AG09319 (cell line): ENCODE results near the gene GRIK3.

Experiments
- DNase-seq: peaks from one replicate; pipeline ENCODE4 v3.0.0-alpha.2; 2010; ENCODE audit warnings: low read depth; ENCODE audit errors: extremely low read depth
- TF ChIP-seq, protein P1 (sequence below): IDR thresholded peaks from 2 replicates; pipeline ENCODE4 v1.5.1; 2011; ENCODE audit warnings: low read depth, mild to moderate bottlenecking, inconsistent platforms, low read length, moderate library complexity

Gene GRIK3

DNA sequence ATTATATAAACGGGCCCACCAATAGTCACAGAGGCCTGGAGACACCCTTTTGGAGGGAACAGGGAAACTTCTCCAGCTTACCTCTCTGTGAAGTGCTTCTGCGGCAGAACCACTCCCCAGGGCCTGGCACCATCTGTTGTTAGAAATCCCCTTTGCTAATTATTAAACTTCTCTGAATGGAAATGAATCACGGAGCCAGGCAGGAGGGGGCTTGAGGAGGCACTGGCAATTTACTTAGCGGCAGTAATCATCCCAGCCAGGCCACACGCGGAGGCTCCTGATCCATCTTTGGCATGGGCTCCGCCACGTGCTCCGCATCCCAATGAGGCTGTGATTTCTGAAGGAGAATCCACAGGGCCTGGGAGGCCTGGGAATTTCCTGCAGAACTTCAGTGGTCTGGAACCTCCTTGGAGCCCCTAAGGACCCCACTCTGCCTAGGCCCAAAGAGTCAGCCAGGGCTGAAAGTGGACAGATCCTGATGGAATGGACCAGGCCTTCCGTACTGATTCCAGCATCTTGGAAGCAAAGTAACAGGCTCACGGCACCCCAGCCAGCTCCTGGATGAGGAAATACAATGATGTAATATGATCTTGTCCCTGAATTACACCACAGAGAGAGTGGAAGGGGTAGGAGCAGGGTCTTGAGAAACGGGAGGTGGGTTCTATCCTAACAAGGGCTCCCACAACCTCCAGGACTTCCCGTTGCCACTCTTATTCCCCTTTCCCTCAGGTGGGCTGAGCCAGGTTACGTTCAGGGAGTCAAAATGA, 62.3 kb downstream of the GRIK3 start:
- DNase-seq, result no peak
- TF ChIP-seq, protein P1, sequence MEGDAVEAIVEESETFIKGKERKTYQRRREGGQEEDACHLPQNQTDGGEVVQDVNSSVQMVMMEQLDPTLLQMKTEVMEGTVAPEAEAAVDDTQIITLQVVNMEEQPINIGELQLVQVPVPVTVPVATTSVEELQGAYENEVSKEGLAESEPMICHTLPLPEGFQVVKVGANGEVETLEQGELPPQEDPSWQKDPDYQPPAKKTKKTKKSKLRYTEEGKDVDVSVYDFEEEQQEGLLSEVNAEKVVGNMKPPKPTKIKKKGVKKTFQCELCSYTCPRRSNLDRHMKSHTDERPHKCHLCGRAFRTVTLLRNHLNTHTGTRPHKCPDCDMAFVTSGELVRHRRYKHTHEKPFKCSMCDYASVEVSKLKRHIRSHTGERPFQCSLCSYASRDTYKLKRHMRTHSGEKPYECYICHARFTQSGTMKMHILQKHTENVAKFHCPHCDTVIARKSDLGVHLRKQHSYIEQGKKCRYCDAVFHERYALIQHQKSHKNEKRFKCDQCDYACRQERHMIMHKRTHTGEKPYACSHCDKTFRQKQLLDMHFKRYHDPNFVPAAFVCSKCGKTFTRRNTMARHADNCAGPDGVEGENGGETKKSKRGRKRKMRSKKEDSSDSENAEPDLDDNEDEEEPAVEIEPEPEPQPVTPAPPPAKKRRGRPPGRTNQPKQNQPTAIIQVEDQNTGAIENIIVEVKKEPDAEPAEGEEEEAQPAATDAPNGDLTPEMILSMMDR, result no peak

DNA sequence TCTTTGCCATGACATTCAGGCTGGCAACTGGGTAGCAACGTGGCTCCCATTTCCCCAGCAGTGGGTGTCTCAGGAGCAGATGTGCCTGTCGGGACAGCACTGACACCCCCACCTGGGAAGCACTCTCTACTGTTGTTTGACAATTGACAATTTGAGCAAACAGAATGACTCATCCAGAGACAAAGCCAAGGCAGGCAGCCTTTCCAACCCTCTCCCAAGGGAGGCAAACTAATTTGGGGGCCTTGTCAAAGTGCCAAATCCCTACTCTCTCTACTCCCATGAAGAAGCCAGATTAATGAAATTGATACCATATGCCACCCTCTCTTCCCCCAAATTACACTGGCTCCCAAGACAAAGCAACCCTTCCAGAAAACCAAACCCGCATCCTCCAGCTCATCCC, 65.6 kb downstream of the GRIK3 start:
- TF ChIP-seq, protein P1, result no peak
- no peak for DNase-seq

DNA sequence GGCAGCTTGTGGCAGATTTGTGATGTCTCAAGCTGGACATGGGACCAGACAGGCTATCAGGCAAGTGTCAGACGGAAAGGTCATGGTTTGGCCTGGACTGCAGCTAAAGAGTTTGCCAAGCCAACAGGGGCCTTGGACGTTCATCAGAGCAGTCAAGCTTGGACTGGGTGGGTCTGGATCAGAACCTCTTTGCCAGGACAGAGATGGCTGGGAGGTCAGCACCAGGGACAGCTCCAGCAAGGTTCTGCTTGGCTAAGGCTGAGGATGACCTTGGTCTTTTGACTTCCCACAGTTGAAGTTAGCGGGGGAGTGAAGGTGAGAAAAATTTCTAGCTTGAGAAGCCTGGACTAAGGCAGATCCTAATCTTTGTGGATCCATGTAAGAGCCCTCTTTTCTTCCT, 68.1 kb downstream of the GRIK3 start:
- TF ChIP-seq, protein P1, result no peak
- no peak for DNase-seq

DNA sequence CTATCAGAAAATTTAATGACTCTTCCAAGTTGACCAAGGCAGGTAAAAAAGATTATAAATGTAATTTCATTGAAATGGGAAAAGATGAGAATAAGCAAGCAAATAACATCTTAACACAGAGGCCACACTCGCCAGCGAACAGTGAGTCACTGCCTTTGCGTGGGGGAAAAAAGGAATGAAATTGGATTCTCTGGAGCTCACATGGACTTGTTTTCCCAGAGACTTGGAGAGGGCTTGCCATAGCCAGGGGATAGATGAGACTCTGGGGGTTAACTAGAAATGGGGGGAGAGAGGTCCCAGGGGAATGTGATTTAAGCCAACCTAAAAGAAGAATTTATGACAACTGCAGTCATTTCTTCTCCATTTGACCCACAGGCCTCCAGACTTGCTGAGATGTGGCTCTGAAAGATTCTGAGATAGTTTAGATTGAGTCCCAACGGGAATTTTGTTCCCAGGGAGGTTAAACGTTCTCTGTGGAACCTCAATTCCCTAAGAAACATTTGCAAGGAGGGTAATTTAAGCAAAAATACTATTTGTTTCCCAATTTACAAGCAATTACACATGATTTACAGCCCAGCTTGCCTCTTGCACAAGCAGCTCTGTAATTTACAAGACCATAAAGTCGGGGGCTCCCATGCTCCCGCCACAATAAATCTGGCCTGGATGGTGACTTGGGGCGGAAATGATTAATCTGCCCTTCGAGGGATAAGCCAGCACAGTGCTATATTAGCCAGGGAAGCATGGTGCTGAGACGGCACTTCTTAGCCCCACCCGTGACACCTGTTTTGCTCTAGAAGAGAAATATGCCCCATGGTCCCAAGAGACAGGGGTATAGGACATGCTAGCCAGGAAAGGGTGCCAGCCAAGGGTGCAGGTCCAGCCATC, 68.8 kb downstream of the GRIK3 start:
- DNase-seq, result no peak
- TF ChIP-seq, protein P1, result no peak

DNA sequence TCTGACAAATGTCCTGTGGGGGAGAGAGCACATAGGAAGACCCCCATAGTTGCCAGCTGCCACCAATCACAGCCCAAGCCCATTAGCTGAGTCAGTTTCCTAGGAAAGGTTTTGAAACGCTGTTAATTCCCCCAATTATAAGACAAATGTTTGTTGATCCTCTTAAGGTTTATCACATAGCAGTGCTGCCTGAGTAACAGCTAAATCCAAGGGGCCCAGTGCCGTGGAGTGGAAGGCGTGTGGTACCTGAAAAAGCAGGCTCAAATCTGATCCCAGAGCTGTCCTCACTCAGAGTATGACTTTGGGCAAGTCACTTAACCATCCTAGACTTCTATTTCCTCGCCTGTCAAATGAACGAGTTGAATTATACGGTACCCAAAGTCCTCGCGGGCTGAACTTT, 69.5 kb downstream of the GRIK3 start:
- TF ChIP-seq, protein P1, result no peak
- DNase-seq, result no peak

DNA sequence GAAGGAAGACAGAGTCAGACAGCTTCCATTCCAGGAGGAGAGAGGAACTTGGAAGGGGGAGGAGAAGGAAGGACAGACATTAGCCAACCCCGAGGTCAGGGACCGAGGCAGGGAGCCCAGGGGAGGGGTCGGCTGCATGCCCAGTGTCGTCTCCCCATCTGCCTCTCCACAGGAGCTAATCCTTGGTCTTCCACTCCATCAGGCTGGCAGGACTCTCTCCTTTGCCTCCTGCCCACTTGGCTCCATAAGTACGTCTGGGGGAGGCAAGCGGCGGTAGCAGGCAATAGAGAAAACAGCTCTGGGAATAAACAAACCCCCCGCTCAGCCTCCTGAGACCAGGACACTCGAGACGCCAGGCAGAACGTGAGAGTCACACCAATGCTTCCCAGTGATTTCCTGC, 71.3 kb downstream of the GRIK3 start:
- TF ChIP-seq, protein P1, result no peak
- no peak for DNase-seq

DNA sequence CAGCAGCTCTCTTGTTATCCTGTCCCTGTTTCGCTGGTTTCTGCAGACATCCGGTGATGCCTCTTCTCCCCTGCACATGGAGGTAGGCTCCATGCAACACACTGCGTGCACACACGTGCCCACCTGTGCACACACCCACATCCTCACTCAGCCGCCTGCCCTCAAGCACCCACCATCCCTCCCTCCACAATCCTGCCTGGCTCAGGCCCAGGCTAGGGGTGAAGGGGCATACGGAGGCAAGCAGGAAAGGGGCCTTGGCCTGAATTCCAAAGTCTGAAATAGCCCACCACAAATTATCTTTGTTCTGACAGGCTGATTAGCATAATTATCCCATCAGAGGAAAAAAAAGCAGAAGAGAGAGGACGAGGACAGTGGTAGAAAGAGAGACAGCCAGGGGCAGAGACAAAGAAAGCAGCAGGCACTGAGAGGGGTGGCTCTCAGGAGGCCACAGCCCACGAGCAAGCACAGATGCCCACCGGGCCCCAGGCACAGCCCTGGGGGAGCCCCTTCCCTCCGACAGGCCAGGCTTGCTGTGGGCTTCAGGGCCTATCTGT, 73.2 kb downstream of the GRIK3 start:
- TF ChIP-seq, protein P1, result no peak
- no peak for DNase-seq
